Fibroblast of pulmonary artery (primary cell): ENCODE measurements around the gene TNNT3.

Source experiments
- DNase-seq: peaks from one replicate; pipeline ENCODE4 v3.0.0-alpha.2; 2010; ENCODE audit warnings: low read depth
- H3K4me3 ChIP-seq: replicated peaks from 2 replicates; pipeline ENCODE4 v1.5.1; 2011; ENCODE audit warnings: low read depth, mild to moderate bottlenecking, control low read depth, low read length, moderate library complexity
- CTCF ChIP-seq: IDR thresholded peaks from 2 replicates; pipeline ENCODE4 v1.5.1; 2011; ENCODE audit warnings: mild to moderate bottlenecking, control low read depth, low read length, inconsistent platforms; ENCODE audit errors: missing control alignments

The TNNT3 gene

DNA sequence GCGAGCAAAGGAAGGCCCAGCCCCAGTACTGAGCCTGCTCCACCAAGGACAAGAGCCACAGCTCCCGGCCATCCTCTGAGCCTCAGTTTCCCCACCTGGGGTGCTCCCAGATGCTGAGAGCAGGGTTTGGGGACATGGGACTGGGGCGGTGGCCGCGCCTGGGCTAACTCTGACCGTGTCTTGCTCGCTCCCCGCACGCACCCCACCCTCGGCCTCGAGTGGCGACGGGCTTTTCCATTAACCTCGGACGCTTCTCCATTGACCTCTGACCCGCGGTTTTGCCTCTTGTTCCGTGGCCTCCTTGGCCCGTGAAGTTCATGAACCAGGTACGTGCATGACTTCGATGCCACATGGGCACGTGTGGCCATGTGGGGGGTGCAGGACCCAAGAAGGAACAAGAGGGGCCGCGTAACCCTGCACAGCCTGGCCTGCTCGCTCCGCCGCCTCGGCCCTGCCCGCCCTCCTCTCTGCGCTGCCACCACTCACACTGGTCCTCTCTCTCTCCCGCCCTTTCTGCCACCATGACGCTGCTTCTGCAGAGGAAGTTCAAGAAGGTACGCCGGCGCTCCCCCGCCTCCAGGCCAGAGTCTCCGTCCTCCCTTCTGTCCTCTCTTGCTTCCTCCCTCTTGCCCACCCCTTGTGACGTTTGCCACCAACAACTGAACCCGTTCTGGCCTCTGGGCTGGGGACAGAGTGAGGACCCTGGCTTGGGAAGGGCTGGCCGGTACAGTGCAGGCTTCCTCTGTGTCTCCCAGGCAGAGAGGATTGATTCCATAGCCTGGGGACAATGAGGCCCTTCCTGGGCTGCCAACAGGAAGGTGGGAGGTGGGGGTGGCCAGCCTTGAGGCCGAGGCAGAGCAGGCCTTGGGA is 6.9 kb downstream of the TNNT3 start:
- H3K4me3 ChIP-seq = no peak overlapping the region
- no peak for TF ChIP-seq CTCF
- no peak for DNase-seq

GRCh38 chr11:1927026-1927847 is 7.7 kb downstream of the TNNT3 start:
- DNase-seq = no peak
- TF ChIP-seq CTCF = no peak
- H3K4me3 ChIP-seq = no peak overlapping the region

GRCh38 chr11:1927848-1928469 is 8.5 kb downstream of the TNNT3 start:
- DNase-seq = no peak
- no peak for TF ChIP-seq CTCF
- no peak overlapping the region for H3K4me3 ChIP-seq

DNA sequence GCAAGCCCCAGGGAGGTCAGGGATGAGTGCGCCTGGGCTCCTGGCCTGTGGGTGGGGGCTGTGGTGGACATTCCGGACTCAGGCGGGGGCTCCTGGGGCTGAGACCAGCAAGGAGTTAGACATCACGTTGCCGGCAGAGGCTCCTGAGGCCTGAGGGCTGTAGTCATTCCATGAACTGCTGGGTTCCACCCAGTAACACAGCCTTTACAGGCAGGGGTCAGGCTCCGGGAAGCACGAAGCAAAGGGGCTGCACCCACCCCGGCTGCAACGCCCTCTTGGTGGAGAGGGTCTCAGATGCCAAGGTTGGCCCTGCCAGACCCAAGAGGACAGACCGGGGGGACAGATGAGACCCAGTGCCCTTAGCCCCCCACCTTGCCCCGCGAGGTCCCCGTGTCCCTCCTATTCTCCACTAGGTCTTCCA is 9.0 kb downstream of the TNNT3 start:
- no peak for TF ChIP-seq CTCF
- DNase-seq = no peak
- H3K4me3 ChIP-seq = no peak overlapping the region

DNA sequence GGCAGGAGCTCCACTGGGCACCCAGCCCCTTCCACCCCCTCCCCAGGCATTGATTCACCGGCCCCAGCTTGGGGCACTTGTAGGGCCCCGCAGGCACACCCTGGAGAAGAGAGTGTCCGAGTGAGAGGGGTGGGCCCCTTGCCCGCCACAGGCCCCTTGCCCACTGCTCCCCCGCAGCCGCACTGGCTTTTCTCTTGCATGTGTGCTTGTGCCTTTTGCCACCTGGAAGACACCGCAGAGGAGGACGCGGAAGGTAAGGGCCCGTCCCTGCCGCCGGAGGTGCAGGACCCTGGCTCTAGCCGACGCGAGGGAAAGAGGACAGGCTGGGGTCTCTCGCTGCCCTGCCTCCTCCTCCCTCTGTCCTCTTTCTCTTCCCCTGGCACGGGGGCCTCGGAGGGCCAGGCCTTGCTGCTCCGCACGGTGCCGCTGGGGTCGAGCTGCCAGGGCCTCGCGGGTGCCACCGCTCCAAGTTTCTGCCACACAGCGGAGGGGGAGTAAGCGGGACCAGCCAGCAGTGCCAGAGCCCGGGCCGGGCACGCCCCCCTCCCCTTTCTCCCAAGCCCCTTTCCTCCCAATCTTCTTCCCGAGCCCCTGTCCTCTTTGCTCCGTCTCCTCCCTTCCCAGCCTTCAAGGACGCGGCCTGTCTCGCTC is 9.5 kb downstream of the TNNT3 start:
- no peak overlapping the region for H3K4me3 ChIP-seq
- TF ChIP-seq CTCF = no peak
- no peak for DNase-seq

DNA sequence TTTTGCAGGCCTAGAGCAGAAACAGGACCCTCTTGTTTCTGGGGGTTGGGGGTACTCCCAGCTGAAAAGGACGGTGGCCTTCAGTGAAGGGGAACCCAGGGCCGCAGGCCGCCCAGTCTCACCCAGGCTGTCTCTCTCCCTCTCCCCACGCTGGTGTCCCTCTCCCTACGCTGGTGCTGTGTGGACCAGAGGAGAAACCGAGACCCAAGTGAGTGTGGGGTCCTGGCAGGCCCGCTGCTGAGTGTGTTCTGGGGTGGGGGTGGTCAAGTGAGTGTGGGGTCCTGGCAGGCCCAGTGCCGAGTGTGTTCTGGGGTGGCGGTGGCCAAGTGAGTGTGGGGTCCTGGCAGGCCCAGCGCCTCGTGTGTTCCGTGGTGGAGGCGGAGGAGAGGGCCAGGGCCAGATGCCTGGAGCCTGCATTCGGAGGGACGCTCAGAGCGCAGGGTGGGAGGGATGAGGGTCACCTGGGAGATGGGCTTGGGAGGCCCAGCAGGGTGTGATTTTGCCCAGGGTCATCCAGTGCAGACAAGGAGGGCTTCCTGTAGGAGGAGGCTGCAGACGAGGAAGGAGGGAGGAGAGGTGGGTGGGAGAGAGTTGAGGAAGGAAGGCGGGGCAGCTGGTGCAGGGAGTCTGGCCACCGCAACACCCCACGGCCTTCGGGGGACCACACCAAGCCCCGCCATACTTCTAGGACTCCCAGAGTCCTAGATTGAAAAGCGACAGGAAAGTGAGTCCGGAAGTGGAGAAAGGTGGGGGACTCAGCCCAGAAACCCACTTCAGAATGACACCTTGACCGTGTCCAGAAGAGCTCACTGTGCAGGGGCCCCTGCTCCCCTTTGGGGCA is 10.3 kb downstream of the TNNT3 start:
- H3K4me3 ChIP-seq = no peak overlapping the region
- DNase-seq = no peak
- no peak for TF ChIP-seq CTCF
